CD4-positive, alpha-beta T cell treated with Interferon alpha-2 for 1 hour (primary cell): Measurements from ENCODE around the gene UFSP1.
A peak's percentile ranks its signal among the peaks of the same experiment; 100 is the strongest.
"Not testable (repeated sequence)": the region's sequence is repeated elsewhere in the genome, so short reads cannot be mapped to it uniquely, and the experiment has no call there.

ENCODE experiments used
- DNase-seq, 2 donors: peaks; one replicate each; pipeline ENCODE4 v3.0.0-alpha.2; 2020 to 2022

The UFSP1 gene

DNA sequence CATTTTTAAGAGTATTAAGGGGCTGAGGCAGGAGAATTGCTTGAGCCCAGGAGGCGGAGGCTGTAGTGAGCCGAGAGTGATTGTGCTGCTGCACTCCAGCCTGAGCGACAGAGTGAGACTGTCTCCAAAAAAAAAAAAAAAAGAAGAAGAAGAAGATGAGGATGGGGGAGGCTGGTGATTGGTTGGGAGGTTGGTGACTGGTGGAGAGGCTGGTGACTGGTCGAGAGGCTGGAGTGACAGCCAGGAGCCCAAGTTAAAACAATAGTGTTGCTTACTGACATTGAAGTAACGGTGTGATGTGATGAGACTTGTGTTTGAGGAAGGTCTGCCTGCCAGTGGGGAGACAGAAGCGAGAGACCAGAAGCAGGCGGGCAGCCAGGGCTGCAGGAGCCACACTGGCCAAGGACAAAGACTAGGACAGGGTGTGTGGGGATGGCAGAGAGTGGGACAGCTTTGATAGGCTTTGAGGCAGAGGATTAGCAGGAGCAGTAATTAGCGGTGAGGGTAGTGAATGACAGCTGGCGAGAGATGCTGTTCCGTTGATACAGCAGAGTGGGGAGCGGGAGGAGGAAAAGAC, 9.7 kb downstream of the UFSP1 start:
- DNase-seq = no peak

DNA sequence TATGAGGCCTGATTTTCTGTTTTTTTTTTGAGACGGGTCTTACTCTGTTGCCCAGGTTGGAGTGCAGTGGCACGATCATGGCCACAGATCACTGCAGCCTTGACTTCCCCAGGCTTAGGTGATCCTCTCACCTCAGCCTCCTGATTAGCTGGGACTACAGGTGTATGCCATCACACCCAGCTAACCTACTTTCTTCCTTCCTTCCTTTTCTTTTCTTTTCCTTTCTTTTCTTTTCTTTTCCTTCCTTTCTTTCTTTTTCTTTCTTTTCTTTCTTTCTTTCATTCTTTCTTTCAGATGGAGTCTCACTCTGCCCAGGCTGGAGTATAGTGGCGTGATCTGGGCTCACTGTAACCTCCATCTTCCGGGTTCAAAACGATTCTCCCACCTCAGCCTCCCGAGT, 10.8 kb downstream of the UFSP1 start:
- no peak for DNase-seq

DNA sequence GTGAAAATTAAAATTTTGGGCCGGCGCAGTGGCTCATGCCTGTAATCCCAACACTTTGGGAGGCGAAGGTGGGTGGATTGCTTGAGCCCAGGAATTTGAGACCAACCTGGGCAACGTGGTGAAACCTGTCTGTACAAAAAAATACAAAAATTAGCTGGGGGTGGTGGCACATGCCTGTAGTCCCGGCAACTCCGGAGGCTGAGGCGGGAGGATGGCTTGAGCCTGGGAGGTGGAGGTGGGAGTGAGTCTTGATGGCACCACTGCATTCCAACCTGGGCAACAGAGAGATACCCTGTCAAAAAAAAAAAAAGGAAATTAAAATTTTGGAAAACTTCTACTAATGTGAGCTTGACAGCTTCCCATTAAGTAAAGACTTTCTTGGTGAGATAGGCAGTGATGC, 11.5 kb downstream of the UFSP1 start:
- DNase-seq = no peak

GRCh38 chr7:100875356-100875751, 14.2 kb downstream of the UFSP1 start:
- DNase-seq = peak in 1 of 2 donors; percentile 41

DNA sequence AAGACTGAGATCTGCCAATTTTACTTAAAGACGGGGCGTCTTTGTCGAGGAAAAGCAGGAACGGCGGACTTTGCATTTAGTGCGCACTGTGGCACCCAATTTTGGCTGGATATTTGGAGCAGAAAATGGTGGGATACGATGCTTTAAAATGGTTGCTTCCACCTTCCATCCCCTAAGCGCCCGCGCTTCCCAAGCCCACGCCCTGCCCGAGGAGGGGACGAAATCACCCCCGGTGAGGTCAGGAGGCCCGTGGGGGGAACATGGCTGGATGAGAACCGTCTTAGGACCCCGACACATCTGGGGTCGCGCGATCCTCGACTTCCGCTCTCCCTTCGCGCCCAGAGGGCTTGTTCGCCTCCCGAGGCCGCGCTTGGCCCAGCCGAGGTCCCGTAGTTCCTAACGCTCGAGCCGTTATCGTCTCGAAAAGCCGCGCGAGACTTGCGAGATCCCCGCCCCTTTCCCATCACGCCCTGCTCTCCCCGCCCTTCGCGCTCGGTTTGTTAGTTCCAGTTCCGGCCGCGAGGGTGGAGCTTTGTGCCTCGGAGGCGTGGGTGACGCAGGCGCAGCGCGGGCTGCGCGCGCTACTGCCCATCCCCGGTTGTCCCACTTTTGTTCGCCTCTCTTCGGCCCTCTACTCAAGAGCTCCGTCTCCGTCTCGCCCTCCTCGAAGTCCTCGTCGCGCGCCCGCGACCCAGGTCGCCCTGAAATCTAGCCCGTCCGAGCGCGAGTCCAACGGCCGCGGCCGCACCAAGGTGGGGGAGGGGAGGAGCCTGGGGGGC, 14.7 kb downstream of the UFSP1 start, which contains the start of gene SRRT:
SRRT (plus strand) TSS at position 527 of the 779 bp plus-strand sequence. CDS start 488 bp downstream, outside the sequence.
- peak; percentile 97 to 98 for DNase-seq

DNA sequence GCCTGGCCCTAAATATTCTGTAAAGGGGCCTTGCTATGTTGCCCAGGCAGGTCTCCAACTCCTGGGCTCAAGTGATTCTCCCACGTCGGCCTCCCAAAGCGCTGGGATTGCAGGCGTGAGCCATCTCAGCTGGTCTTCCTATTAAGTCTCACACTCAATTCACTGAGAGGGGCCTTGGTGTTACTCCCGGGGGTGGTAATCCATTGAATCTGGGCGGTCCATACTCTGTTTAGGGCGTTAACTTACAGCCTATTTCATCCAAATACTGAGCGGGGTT, 15.3 kb downstream of the UFSP1 start:
- DNase-seq = no peak

DNA sequence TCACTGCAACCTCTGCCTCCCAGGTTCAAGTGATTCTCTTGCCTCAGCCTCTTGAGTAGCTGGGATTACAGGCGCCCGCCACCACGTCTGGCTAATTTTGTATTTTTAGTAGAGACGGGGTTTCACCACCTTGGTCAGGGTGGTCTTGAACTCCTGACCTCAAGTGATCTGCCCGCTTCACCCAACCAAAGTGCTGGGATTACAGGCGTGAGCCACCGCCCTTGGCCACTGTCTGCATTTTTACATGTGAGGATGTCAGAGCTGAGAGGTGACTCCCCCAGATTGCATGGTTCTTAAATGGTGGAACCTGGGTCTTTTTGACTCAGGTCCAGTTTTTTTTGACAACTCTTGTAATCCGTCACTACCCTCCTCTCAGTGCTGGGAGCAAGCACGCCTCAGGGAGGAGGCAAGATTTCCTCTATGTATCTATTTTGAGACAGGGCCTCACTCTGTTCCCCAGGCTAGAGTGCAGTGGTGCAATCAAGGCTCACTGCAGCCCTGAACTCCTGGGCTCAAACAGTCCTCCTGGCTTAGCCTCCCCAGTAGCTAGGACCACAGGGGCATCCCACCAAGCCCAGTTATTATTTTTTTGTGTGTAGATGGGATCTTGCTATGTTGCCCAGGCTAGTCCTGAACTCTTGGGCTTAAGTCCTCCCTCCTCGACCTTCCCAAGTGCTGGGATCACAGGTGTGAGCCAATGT, 15.8 kb downstream of the UFSP1 start:
- no peak for DNase-seq

GRCh38 chr7:100867776-100868485, 21.6 kb downstream of the UFSP1 start:
- DNase-seq = no peak

DNA sequence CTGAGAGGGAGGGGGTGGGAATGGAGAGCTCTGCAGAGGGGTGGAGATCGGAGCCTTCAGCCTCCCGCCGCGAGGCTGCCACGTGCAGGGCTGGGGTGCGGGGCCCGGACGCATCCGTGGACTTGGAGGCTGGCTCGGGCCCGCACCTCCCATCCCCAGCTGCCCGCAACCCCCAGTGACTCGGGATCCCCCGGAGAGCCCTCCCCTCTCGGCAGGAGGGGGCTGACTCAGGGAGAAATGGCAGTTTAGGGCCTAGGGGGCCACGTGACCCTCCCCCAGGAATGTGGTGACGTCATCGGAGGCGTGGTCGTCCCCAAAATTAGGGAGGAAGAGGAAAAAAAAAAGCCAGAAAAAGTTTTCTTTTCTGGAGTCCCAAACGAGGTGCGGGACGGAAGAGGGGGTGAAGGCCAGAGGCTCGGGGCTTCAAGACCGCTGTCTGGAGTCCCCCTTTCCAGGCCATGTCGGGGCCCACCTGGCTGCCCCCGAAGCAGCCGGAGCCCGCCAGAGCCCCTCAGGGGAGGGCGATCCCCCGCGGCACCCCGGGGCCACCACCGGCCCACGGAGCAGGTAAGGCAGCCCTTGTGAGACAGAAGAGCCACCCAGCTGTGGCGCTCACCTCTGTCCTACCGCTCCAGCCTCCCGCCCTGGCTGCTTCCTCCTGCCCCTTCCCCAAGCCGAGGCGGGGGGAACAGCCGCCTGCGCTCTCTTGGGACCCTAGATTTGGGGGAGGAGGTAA, 22.3 kb downstream of the UFSP1 start, which contains the start of gene TRIP6:
TRIP6 (plus strand) TSS at position 348 of the 736 bp plus-strand sequence; CDS start at position 459, 111 bp downstream.
- peak; percentile 33 to 59 for DNase-seq

- DNase-seq = no peak
Measured at GRCh38 chr7:100866729-100867039, 22.8 kb downstream of the UFSP1 start.

DNA sequence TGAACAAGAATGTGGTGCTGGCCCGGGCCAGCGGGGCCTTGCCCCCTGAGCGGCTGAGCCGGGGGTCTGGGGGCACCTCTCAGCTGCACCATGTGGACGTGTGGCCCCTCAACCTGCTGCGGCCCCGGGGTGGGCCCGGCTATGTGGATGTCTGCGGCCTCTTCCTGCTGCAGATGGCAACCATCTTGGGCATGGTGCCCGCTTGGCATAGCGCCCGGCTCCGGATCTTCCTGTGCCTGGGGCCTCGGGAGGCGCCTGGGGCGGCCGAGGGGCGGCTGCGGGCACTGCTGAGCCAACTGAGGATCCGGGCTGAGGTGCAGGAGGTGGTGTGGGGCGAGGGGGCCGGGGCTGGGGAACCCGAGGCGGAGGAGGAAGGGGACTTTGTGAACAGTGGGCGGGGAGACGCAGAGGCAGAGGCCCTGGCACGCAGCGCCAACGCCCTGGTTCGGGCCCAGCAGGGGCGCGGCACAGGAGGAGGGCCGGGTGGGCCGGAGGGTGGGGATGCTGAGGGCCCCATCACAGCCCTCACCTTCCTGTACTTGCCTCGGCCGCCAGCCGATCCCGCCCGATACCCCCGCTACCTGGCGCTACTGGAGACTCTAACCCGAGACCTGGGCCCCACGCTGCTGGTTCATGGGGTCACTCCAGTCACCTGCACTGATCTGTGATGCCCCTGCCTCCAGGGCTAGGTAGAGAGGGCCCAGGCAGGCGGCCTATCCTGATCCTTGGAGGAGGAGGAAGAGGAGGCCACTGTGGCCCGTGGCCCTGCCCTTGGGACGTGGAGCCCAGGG, 23.4 kb downstream of the UFSP1 start:
- DNase-seq = no peak

GRCh38 chr7:100865372-100865911, 24.1 kb downstream of the UFSP1 start:
- DNase-seq = no peak

GRCh38 chr7:100864263-100864845, 25.2 kb downstream of the UFSP1 start:
- DNase-seq = no peak

GRCh38 chr7:100863406-100863950, 26.0 kb downstream of the UFSP1 start:
- no peak for DNase-seq

DNA sequence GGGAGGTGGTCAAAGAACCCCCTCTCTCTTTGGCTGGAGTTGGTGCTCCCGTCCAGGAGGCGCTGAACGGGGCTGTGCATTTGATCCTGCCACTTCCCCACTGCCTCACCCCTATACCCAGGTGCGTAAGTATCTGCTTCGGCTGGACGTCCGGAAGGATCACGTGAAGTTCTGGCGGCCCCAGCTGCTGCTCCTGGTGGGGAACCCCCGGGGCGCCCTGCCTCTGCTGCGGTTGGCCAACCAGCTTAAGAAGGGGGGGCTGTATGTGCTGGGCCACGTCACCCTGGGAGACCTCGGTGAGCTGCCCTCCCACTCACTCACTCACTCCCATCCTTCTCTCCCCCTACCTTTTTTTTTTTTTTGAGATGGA, 27.9 kb downstream of the UFSP1 start:
- no peak for DNase-seq

- no peak for DNase-seq
Measured at GRCh38 chr7:100860702-100861615, 28.6 kb downstream of the UFSP1 start.

DNA sequence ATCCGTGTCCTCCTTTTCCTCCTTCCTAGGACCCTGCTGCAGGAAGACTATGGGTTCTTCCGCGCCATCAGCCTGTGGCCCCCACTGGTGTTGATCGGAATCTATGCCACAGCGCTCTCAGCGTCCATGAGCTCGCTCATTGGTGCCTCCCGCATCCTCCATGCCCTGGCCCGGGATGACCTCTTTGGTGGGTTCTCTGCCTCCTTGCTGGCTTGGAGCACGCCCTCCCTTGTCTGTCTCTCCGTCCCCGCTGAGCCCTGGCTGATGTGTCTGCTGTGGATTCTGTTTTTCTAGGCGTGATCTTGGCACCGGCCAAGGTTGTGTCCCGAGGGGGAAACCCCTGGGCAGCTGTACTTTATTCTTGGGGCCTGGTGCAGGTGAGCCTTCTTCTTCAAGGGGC, 29.7 kb downstream of the UFSP1 start:
- no peak for DNase-seq

GRCh38 chr7:100856871-100857282, 32.6 kb downstream of the UFSP1 start:
- no peak for DNase-seq

DNA sequence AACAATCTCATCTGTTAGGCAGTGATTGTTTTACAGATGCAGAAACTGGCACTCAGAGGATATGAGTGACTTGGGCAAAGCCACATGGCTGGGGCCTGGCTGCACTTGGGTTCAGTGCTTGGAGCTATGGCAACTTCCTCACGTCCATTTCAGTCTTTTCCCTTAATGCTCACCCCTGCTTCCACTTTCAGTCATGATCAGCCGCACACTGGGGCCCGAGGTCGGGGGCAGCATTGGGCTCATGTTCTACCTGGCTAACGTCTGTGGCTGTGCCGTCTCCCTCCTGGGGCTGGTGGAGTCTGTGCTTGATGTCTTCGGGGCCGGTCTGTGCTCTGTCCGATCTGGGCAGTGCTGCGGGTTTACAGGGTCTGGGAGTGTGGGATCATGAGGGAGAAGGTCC, 34.0 kb downstream of the UFSP1 start:
- DNase-seq = no peak

GRCh38 chr7:100854899-100855298, 34.6 kb downstream of the UFSP1 start:
- not testable (repeated sequence) for DNase-seq
